Astrocyte (in vitro differentiated cells and primary cell): Measurements from ENCODE around the gene CACNA1B. TPM values are rescaled to one million over a fixed set of nuclear protein-coding genes. Genes with fewer than 3 reads are reported as not detected.

Source experiments
- DNase-seq: peaks from one replicate; pipeline ENCODE4 v3.0.0-alpha.2; 2010; ENCODE audit warnings: low read depth
- FAIRE-seq: peaks from 2 replicates; lab custom pipeline; 2011; peaks lifted over from hg19 to GRCh38; lab: Jason Lieb, UNC
- H2AFZ ChIP-seq: 2 replicates; pipeline ENCODE4 v1.6.0; 2012; ENCODE audit warnings: low read depth, low read length, inconsistent platforms
- H3K27ac ChIP-seq: 2 replicates; pipeline ENCODE4 v1.5.1; 2011; ENCODE audit warnings: low read depth, low read length, inconsistent platforms
- H3K27me3 ChIP-seq: 2 replicates; pipeline ENCODE4 v1.6.0; 2011; ENCODE audit warnings: low read length, inconsistent platforms; ENCODE audit not compliant: insufficient read depth
- H3K36me3 ChIP-seq: 2 replicates; pipeline ENCODE4 v1.5.1; 2011; ENCODE audit warnings: low read length, inconsistent platforms; ENCODE audit not compliant: insufficient read depth
- H3K4me1 ChIP-seq: 2 replicates; pipeline ENCODE4 v1.5.1; 2011; ENCODE audit warnings: low read length, inconsistent platforms; ENCODE audit not compliant: insufficient read depth
- H3K4me2 ChIP-seq: 2 replicates; pipeline ENCODE4 v1.6.0; 2012; ENCODE audit warnings: low read length, inconsistent platforms
- H3K4me3 ChIP-seq: 2 replicates; pipeline ENCODE4 v1.5.1; 2011; ENCODE audit warnings: low read depth, mild to moderate bottlenecking, low read length, inconsistent platforms; ENCODE audit not compliant: insufficient read depth
- H3K79me2 ChIP-seq: 2 replicates; pipeline ENCODE4 v1.6.0; 2012; ENCODE audit warnings: mild to moderate bottlenecking, low read length, inconsistent platforms; ENCODE audit not compliant: insufficient read depth
- H3K9ac ChIP-seq: 2 replicates; pipeline ENCODE4 v1.6.0; 2012; ENCODE audit warnings: mild to moderate bottlenecking, low read length, inconsistent platforms
- H3K9me3 ChIP-seq: 2 replicates; pipeline ENCODE4 v1.5.1; 2012; ENCODE audit warnings: low read depth, mild to moderate bottlenecking, low read length, inconsistent platforms; ENCODE audit not compliant: insufficient read depth
- H4K20me1 ChIP-seq: 2 replicates; pipeline ENCODE4 v1.6.0; 2012; ENCODE audit warnings: low read length, inconsistent platforms; ENCODE audit not compliant: insufficient read depth
- H3K27ac Mint-ChIP-seq: one replicate; pipeline ENCODE4 v1.8.0; 2021; ENCODE audit warnings: mild to moderate bottlenecking, mixed read lengths; ENCODE audit not compliant: unreplicated experiment
- H3K27me3 Mint-ChIP-seq: one replicate; pipeline ENCODE4 v1.8.0; 2021; ENCODE audit warnings: low read depth, mixed read lengths; ENCODE audit not compliant: unreplicated experiment
- H3K36me3 Mint-ChIP-seq: one replicate; pipeline ENCODE4 v1.8.0; 2021; ENCODE audit warnings: low read depth, mixed read lengths; ENCODE audit not compliant: unreplicated experiment
- H3K4me1 Mint-ChIP-seq: one replicate; pipeline ENCODE4 v1.8.0; 2021; ENCODE audit warnings: low read depth, mixed read lengths; ENCODE audit not compliant: unreplicated experiment
- H3K4me3 Mint-ChIP-seq: one replicate; pipeline ENCODE4 v1.8.0; 2021; ENCODE audit warnings: mild to moderate bottlenecking, moderate library complexity, mixed read lengths; ENCODE audit not compliant: unreplicated experiment
- H3K9me3 Mint-ChIP-seq: one replicate; pipeline ENCODE4 v1.8.0; 2021; ENCODE audit warnings: mild to moderate bottlenecking, mixed read lengths; ENCODE audit not compliant: unreplicated experiment
- EZH2 ChIP-seq: IDR thresholded peaks from 2 replicates; pipeline ENCODE4 v1.6.1; 2012; ENCODE audit warnings: mild to moderate bottlenecking, low read length, inconsistent platforms; ENCODE audit not compliant: insufficient read depth
- total RNA-seq: library from RNA; stranded (reverse); gene quantifications from 2 replicates; pipeline ENCODE4 v1.2.1, GENCODE V29; 2021
- TF ChIP-seq, protein P1 (sequence below): IDR thresholded peaks from 2 replicates; pipeline ENCODE4 v1.5.1; 2011; ENCODE audit warnings: low read depth, mild to moderate bottlenecking, inconsistent platforms, low read length, moderate library complexity; ENCODE audit not compliant: insufficient read depth

The CACNA1B gene
- total RNA-seq, 1 donor from 2014 or later: 3.1 TPM

- TF ChIP-seq, protein P1, sequence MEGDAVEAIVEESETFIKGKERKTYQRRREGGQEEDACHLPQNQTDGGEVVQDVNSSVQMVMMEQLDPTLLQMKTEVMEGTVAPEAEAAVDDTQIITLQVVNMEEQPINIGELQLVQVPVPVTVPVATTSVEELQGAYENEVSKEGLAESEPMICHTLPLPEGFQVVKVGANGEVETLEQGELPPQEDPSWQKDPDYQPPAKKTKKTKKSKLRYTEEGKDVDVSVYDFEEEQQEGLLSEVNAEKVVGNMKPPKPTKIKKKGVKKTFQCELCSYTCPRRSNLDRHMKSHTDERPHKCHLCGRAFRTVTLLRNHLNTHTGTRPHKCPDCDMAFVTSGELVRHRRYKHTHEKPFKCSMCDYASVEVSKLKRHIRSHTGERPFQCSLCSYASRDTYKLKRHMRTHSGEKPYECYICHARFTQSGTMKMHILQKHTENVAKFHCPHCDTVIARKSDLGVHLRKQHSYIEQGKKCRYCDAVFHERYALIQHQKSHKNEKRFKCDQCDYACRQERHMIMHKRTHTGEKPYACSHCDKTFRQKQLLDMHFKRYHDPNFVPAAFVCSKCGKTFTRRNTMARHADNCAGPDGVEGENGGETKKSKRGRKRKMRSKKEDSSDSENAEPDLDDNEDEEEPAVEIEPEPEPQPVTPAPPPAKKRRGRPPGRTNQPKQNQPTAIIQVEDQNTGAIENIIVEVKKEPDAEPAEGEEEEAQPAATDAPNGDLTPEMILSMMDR: no peak
- no peak for TF ChIP-seq EZH2
- no peaks in the 10 kb centered on the region for H4K20me1 ChIP-seq
- H3K9me3 ChIP-seq: no peaks in the 10 kb centered on the region
- no peaks in the 10 kb centered on the region for H3K36me3 ChIP-seq
- H3K9ac ChIP-seq: no peak overlapping the region
- H3K27ac Mint-ChIP-seq: no peak overlapping the region
- peaks cover 3% of the 10 kb centered on the region for H3K27me3 Mint-ChIP-seq
- peaks cover 8% of the 10 kb centered on the region for H3K36me3 Mint-ChIP-seq
- no peak overlapping the region for H2AFZ ChIP-seq
- FAIRE-seq (no peak), DNase-seq (no peak)
- H3K4me3 Mint-ChIP-seq: no peak overlapping the region
- peaks cover 2% of the 10 kb centered on the region for H3K9me3 Mint-ChIP-seq
- H3K27me3 ChIP-seq: no peaks in the 10 kb centered on the region
- H3K79me2 ChIP-seq: no peaks in the 10 kb centered on the region
- H3K4me1 Mint-ChIP-seq: peaks cover 3% of the 10 kb centered on the region
- H3K4me1 ChIP-seq: no peaks in the 10 kb centered on the region
- H3K4me2 ChIP-seq: no peak overlapping the region
- no peak overlapping the region for H3K4me3 ChIP-seq
- no peak overlapping the region for H3K27ac ChIP-seq
Measured at GRCh38 chr9:137977571-137978261, 100.1 kb downstream of the CACNA1B start.

GRCh38 chr9:137978262-137978714, 100.7 kb downstream of the CACNA1B start:
- no peak overlapping the region for H3K27ac ChIP-seq
- H3K4me1 Mint-ChIP-seq: peaks cover 3% of the 10 kb centered on the region

More at GRCh38 chr9:137978262-137978714, 100.7 kb downstream of the CACNA1B start:
- Histone ChIP-seq H3K79me2 (no peaks in the 10 kb centered on the region), H3K36me3 (no peaks in the 10 kb centered on the region), H3K4me3 (no peak overlapping the region), H3K9me3 (no peaks in the 10 kb centered on the region), H2AFZ (no peak overlapping the region), H3K27me3 (no peaks in the 10 kb centered on the region), H3K9ac (no peak overlapping the region), H4K20me1 (no peaks in the 10 kb centered on the region), H3K4me2 (no peak overlapping the region), H3K4me1 (no peaks in the 10 kb centered on the region)
- TF ChIP-seq EZH2: no peak
- TF ChIP-seq, protein P1: no peak
- no peak overlapping the region for H3K27ac Mint-ChIP-seq
- H3K36me3 Mint-ChIP-seq: peaks cover 8% of the 10 kb centered on the region
- FAIRE-seq (no peak), DNase-seq (no peak)
- H3K9me3 Mint-ChIP-seq: peaks cover 2% of the 10 kb centered on the region
- H3K4me3 Mint-ChIP-seq: no peak overlapping the region
- no peaks in the 10 kb centered on the region for H3K27me3 Mint-ChIP-seq
